HK-2 (cell line): ENCODE data around the gene PSAPL1.

ENCODE experiments used
- DNase-seq: peaks from one replicate; pipeline ENCODE4 v3.0.0-alpha.2; 2018; ENCODE audit not compliant: unreplicated experiment

PSAPL1 gene

DNA sequence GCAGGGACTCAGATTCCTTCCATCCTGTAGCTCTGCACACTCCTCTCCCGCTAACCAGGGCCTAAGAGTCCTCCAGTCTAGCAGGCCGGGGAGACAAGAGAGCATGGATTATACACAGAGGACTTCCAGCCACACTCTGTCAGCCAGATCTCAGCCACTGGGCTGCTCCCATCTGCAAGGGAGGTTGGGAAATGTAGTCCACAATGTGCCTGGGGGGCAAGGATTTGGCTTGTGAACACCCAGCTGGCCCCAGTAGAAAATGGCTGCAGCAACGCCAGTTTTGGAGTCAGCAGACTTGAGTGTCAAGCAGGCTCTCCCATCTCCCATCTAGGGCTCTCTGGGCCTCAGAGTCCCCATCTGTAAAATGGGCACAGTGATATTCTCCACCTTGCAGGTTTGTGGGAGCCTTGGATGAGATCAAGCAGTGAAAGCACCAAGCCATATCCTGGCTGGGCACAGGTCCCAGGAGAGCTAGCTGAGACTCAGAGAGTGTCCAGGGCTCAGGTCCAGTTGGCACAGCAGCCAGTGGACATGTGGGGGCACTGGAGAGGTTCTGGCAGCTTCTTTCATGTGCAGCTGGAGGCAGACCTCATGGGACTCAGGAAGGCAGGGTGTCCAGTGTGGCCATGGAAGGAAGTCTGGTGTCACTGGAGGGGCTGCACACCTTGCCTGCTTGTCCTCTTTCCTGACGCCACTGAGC, 14.6 kb downstream of the PSAPL1 start:
- no peak for DNase-seq

DNA sequence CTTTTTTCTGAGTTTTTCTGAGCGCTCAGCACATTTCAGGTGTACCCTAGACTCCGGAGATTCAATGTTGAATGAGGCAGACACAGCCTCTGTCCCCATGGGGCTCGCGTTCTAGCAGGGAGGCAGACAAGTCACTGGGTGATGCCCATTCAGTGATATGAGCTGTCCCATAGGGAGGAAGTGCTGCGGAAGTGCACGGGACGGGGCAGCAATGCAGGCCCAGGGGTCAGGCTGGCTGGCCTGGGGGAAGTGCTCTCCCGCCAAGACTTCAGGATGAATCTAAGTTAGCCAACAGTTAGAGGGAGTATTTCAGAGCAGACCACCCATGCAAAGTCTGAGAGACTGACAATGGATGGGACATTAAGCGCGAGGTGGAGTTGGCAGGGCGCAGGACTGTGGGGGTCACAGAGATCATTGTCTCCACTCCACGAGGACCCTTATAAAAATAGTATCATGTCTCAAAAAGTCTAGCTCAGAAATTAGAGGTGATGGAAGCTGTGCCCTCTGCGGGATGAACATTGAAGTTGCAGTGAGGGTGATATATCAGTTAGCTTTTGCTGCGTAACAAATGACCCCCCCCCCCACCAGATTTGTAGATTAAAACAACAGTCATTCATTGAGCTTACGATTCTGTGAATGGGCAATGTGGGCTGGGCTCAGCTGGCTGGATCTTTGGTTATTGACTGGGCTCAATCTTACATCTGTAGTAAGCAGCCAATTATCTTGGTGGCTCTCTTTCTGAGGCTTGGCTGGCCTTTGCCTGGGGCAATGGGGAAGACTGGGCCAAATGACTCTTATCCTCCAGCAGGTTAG, 16.4 kb downstream of the PSAPL1 start:
- no peak for DNase-seq

DNA sequence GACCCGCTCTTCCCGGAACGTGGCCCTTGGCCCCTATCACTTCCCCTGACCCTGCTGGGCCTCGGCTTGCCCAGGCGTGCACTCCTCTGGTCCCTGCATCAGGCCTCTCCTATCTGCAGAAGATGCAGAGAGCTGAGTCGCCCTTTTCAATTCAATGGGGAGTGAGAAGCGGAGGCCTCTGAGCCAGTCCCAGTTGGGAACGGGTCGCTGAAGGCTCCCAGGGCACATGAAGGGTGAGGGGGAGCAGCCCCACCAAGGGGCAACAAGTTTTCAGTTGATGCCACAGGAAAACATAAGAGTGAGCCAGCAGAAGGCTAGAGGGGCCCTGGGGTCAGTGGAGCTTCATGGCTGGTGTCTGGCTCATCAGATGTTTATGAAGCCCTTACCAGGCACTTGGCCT, 17.1 kb downstream of the PSAPL1 start:
- no peak for DNase-seq

DNA sequence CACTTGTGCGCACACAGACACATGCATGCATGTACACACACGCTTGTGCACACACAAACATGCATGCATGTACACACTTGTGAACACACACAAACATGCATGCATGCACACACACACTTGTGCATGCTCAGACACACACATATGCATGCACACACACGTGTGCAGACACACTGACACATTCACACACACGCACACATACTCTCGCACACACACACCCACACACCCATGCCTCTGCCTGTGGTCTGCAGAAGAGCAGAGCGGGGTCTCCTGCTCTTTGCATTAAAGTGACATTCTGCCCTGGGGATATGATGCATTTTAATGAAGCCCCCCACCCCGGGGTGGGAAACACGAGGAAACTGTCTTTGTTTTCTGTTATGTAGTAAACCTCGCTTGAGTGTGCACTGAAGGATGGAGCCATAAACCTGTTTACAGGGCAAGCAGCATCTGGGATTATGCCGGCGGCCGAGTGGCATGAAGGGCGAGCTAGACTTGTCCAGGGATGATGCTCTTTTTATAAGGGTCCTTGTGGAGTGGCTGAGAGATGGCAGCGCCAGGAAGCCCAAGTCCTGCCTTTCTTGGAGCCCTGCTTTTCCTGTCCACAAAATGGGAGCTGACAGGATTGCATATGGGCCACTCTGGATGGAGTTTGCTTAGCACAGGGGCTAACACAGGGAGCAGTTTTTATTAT, 17.8 kb downstream of the PSAPL1 start:
- DNase-seq: no peak

DNA sequence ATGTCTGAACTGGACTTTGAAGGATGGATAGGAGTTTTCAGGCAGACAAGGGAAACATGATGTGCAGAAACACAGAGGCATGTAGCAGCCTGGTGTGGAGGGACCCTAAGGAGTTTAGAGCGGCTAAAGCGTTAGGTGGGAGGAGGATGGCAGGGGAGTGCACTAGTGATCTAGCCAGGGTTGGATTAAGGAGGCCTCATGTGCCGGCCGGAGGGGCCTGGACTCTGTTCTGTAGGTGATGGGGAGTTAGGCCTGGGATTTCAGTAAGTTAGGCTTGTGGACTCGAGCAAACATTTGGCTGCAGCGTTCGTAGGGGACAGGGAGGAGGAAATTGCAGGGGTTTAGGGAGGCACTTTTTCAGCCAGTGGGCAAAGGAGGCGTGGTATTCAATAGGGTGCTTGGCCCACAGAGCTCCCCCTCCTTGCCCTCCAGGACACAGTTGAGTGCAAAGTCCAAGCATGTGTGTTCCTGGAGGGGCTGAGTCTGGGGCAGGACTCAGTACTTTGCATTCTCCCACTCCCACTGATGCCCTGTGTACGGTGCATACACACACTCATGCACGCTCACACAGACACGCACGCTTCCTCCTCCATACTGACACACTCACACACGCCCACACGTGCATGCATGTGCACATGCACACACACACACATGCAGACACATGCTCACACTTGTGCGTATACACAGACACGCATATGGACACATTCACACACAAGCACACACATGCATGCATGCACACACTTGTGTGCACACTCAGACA, 18.6 kb downstream of the PSAPL1 start:
- DNase-seq: no peak

DNA sequence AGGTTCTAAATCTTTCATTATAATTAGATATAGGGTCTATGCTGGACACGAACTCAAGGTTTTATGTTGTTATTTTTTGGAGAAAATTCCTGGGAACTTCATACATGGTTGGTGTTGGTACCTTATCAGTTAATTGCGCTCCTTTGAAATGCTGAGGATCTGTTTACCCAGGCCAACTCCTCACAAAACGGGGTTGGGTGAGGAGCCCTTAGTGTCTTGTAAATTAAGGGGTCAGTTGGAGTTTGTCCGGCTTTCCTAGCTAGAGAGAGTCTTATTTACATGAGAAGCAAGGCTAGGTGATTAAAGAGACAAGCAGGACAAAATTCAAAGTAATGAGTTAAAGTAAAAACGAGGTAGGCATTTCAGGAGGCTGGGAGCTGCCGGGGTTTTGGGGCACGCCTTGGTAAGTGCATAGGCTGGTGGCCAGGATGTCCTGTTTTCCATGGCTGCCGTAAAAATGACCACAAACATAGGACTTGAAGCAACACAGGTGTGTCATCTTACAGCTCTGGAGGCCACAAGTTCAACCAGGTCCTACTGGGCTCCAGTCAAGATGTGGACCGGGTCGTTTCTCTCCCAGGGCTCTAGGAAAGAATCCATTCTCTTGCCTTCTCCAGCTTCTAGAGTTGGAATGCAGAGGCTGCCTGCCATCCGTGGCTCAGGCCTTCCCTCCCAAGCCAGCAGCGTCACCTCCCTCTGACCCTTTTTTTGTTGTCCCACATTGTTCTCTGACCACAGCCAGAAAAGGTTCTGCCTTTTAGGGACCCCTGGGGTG, 19.8 kb downstream of the PSAPL1 start:
- DNase-seq: no peak

DNA sequence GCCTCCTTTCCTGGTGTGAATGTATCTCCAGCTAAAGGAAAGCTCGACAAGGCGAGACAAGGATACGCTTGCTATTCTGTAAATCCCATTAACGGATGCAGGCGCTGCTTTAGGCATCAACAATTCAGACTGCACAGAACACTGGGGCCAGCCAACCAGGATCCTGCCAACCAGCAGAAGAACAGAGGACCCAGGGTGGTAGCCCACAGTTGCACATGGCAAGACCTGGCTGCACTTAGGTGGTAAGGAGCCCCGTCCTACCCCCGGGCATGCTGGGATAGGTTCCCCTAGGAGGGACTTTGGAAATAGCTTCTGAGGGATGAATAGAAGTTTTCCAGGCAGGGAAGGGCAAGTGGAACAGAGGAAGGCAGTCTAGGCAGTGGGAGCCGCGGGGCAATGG, 20.7 kb downstream of the PSAPL1 start:
- DNase-seq: no peak

DNA sequence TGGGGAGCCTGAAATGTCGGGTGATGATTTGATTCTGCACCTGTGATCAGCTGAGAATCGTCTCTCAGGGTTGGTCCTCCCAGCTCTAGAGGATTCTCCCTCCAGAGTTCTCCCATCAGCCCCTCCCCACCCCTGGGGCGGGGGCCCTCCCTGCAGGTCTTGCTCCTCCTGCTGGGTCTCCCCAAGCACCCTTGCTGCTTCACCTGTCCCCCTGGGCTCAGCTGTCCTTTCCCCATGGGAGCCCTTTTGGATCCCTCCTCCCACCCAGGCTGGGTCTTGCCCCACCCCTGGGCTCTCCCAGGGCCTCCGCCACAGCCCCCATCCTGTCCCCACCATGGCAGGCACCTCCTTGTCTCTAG, 22.2 kb downstream of the PSAPL1 start:
- no peak for DNase-seq

DNA sequence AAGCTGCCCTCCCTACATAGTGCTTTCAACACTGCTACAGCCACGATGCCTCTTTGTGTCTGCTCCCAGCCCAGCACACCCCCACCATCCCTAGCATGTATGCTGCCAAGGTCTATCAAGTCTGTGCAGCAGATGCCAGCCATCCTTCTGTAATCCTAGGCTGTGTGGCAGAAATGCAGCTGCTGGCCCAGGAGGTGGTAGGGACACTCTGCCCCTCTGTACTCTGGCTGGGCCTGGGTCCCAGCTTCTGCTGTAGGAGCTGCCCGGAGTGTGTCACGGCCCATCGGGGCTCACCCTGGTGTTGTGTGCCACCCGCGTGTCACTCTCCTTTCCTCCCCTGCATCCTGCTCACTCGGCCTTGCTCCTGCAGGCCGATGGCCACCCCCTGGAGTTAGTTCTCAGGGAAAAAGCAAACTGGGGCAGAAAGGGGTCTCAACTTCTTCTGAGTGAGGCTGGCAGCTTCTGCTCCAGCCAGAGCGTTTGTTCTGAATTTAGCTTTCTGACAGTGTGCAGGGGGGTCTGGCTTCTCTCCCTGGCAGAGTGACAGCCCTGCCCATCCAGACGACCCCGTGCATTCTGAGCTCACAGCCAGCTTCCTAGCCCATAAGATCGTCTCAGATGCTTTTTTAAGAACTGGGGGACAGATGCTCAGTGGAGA, 22.7 kb downstream of the PSAPL1 start:
- DNase-seq: no peak

DNA sequence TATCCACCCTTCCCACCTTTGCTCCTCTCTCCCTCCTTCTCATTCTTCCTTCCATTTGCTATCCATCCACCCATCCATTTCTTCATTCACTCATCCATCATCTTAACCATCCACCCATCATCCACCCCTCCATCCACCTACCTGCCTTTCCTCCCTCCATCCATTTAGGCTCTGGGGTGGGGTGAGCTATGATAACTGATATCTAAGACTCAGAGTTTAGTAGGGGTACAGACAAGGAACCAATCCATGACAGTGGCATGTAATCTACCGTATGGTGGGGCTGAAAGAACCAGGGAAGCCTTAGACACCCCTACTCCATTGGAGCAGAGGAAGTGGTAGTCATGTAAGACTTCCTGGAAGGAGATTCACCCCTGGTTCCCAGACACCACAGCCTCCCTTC, 23.2 kb downstream of the PSAPL1 start:
- no peak for DNase-seq

DNA sequence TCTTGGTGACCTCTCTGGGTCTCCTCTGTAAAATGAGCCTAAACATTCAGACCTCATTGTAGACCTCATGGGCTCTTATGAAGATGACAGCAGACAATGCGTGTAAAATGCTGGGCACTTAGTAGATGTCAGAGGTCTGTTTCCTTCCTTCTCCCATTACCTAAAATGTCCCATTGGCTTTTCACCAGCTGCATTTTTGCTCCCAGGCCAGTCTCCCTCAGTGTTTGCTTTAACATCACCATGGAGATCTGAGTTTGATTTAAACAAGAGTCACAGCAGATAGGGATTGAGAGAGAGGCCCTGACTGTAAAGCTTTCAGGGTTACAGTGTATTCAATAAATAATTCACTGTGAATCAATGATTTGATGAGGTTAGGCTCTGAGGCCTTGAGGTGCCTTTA, 24.3 kb downstream of the PSAPL1 start:
- DNase-seq: no peak

DNA sequence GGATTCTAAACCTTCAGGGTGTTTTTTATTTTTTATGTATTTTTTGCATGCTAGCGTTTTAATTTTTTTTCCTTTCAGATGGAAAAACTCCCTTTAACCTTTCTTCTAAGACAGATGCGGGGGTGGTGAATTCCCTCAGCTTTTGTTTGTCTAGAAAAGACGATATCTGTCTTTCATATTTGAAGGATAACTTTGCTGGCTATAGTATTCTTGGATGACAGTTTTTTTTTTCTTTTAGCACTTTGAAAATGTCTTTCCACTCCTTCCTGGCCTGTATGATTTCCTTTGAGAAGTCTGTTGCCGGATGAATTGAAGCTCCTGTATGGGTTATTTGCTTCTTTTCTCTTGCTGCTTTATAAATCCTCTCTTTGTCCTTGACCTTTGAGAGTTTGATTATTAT, 26.6 kb downstream of the PSAPL1 start:
- DNase-seq: no peak

DNA sequence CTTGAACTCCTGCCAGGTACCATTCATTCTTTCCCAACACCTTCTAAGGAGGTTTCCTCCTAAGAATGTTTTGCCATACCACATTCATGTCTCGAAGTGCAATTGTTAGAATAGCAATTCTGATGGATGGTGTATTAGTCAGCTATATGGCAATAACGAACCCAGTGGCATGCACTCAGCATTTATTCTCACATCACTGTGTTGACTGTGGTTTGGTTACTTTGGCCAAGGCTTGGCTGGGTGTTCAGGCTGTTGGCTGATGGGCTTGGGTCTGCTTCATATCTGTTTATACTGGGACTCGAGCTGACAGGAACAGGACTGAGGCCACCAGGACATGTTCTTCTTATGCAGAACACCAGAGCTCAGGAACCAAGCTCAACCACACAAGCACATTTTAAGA, 31.7 kb downstream of the PSAPL1 start:
- DNase-seq: no peak

DNA sequence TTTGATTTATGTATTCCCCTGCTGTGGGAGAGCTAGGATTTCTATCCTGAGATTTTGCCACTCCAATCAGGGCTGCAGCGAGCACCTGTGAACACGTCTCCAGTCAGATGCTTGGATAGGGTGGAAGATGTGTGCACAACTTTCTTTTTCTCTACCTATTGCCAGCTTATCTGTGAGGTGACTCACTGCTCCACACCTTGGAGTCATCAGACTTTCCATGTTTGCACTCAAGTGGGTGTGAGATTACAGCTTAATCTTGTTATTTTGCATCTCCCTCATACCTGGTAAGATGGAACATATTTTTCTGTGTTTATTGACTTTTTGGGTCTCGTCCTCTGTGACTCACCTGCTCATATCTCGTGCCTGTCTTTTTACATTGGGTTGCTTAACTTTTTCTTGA, 32.2 kb downstream of the PSAPL1 start:
- DNase-seq: no peak

DNA sequence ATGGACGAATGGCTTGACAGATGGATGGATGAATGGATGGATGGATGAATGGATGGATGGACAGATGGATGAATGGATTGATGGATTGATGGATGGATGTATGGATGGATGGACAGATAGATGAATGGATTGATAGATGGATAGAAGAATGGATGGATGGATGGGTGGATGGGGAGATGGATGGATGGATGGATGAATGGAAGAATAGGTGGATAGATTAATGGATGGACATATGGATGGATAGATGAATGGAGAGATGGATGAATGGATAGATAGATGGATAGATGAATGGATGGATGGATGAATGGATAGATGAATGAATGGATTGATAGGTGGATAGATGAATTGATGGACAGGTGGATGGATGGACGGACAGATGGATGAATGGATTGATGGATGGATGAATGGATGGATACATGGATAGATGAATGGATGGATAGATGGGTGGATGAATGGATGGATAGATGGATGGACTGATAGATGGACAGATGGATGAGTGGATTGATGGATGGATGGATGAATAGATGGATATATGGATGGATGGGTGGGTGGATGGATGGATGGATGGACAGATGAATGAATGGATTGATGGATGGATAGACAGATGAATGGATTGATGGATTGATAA, 33.9 kb downstream of the PSAPL1 start:
- no peak for DNase-seq

DNA sequence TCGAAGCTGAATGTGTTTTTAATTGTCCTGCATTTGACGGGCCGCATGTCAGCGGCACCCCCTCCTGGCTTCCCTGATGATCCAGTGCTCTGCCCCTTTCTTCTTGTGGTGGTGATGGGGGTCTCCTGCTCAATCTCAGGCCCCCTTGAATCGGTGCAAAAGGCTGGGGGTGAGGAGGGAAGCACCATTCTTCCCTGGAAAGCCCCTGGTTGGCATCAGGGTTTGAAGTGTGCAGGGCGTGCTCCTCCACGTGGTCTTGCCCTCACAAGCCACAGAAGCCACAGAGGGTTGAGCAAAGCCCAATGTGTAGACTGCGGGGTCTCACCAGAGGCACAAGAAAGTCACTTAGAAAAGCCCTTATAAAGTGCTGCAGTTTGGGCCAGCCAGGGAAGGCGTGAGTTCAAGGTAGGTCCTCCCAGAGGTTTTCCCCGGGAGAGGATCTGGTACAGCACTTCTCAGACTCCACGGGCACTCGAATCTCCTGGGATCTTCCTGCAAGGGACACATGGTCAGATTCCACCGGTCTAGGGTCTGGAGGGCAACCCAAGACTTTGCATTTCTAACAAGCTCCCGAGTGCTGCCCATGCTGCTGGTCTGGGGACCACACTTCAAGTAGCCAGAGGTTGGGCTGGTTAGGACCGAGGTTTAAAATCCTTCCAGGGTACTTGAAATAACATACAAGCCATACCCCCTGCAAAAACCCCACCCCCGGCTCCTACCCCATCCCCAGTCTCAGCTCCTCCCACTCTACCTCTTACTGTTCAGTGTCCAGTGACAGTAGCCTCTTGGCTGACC, 35.1 kb downstream of the PSAPL1 start:
- DNase-seq: no peak

DNA sequence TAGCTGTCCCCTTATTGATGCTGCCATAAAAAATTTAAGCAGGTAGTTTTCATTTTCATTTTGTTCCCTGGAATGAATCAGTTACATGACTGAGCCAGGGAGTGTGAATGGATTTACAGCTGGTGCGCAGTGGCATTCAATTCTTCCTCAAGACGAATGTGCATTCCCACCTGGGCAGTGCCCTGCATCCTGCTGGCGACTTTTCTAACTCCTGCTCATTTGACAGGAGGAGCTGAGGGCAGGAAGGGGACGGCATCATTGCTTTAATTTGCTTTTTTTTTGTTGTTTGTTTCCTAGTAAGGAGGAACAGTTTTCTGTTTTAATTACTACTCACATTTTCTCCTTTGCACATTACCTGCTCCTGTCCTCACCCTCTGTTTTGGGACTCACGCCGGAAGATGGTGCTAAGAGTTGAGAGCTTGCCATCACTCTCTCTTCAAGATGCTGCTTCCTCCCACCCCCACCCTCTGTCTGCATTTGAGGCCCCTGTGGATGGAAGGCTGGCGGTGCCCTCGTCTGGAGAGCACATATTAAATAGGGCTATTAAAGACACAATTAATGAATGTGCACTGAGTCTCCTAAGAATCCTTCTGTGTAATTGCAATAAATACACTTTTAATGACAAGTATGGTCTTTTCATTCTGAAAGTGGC, 35.8 kb downstream of the PSAPL1 start:
- DNase-seq: no peak

DNA sequence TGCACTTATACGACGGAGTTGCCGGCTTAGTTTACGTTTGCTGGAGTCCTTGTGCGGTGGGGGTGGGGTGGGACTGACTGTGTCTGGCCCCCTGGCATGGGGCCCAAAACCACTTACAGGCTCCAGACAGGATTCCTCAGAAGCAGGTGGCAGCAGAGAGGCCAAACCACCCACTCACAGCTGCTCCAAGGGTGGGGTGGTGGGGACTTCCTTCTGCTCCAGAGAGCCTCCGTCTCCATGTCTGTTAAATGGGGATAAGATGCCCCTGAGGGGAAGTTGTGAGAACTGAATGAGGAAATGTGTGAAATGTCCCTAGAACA, 36.7 kb downstream of the PSAPL1 start:
- DNase-seq: no peak
